GM12891 (cell line): Measurements from ENCODE around the gene COLEC12.
A peak's percentile ranks its signal among the peaks of the same experiment; 100 is the strongest.

ENCODE experiments used
- DNase-seq: peaks from one replicate; pipeline ENCODE4 v3.0.0; 2011; ENCODE audit warnings: low spot score; ENCODE audit not compliant: insufficient read length
- FAIRE-seq: peaks from 2 replicates; lab custom pipeline; 2011; peaks lifted over from hg19 to GRCh38; lab: Jason Lieb, UNC
- PAX5 ChIP-seq: IDR thresholded peaks from 2 replicates; pipeline ENCODE4 v1.6.1; 2011; ENCODE audit warnings: low read length, moderate library complexity, mild to moderate bottlenecking; ENCODE audit not compliant: insufficient read depth, severe bottlenecking
- POLR2A ChIP-seq: IDR thresholded peaks from 2 replicates; pipeline ENCODE4 v1.6.1; 2011; ENCODE audit warnings: low read depth, low read length, control low read depth
- POLR2AphosphoS5 ChIP-seq: IDR thresholded peaks from 2 replicates; pipeline ENCODE4 v1.6.1; 2011; ENCODE audit warnings: low read depth, low read length, control low read depth
- POU2F2 ChIP-seq: IDR thresholded peaks from 2 replicates; pipeline ENCODE4 v1.6.1; 2011; ENCODE audit warnings: low read depth, mild to moderate bottlenecking, control low read depth, low read length, moderate library complexity
- SPI1 ChIP-seq: IDR thresholded peaks from 2 replicates; pipeline ENCODE4 v1.6.1; 2011; ENCODE audit warnings: low read depth, low read length, control low read depth
- TAF1 ChIP-seq: IDR thresholded peaks from 2 replicates; pipeline ENCODE4 v1.6.1; 2011; ENCODE audit warnings: low read depth, low read length, control low read depth

COLEC12 gene

GRCh38 chr18:286515-287310, 213.8 kb downstream of the COLEC12 start:
- TF ChIP-seq PAX5: no peak
- no peak for TF ChIP-seq POLR2AphosphoS5
- no peak for TF ChIP-seq POU2F2
- TF ChIP-seq POLR2A: no peak
- no peak for TF ChIP-seq SPI1
- TF ChIP-seq TAF1: no peak
- FAIRE-seq: no peak
- DNase-seq: no peak

- FAIRE-seq: no peak
- TF ChIP-seq SPI1 (no peak), POLR2AphosphoS5 (no peak), POLR2A (no peak), PAX5 (no peak), TAF1 (no peak), POU2F2 (no peak)
- DNase-seq: no peak
Observed at GRCh38 chr18:285817-286216, 214.7 kb downstream of the COLEC12 start.

- DNase-seq (no peak), FAIRE-seq (no peak)
- no peak for TF ChIP-seq POLR2A
Observed at GRCh38 chr18:275486-275885, 225.0 kb downstream of the COLEC12 start.

GRCh38 chr18:274313-274712, 226.2 kb downstream of the COLEC12 start:
- TF ChIP-seq POLR2A (no peak), SPI1 (no peak), PAX5 (no peak), POLR2AphosphoS5 (no peak), POU2F2 (no peak), TAF1 (no peak)
- DNase-seq: no peak
- no peak for FAIRE-seq

- DNase-seq (no peak), FAIRE-seq (no peak)
- TF ChIP-seq POLR2AphosphoS5: no peak
- TF ChIP-seq TAF1: no peak
Observed at GRCh38 chr18:273525-273924, 227.0 kb downstream of the COLEC12 start.

GRCh38 chr18:272650-273049, 227.9 kb downstream of the COLEC12 start:
- no peak for DNase-seq
- FAIRE-seq: no peak
- TF ChIP-seq SPI1 (no peak), POU2F2 (no peak), TAF1 (no peak), POLR2AphosphoS5 (no peak), PAX5 (no peak), POLR2A (no peak)

- no peak for TF ChIP-seq PAX5
- TF ChIP-seq SPI1: no peak
- no peak for TF ChIP-seq POLR2AphosphoS5
- no peak for TF ChIP-seq TAF1
- no peak for TF ChIP-seq POU2F2
- no peak for TF ChIP-seq POLR2A
- FAIRE-seq (no peak), DNase-seq (no peak)
Observed at GRCh38 chr18:269480-270095, 230.9 kb downstream of the COLEC12 start.

GRCh38 chr18:267688-268552, 232.6 kb downstream of the COLEC12 start, which contains the start of gene THOC1:
Gene THOC1 (minus strand): TSS chr18:268047. CDS start chr18:268019, 28 bp downstream.
- FAIRE-seq (peak; percentile 98), DNase-seq (peak; percentile 91)
- TF ChIP-seq TAF1 (peak; percentile 90), PAX5 (peak; percentile 68), POLR2A (peak; percentile 94), POU2F2 (peak; percentile 83), SPI1 (no peak), POLR2AphosphoS5 (peak; percentile 95)

GRCh38 chr18:267380-267687, 233.2 kb downstream of the COLEC12 start:
- FAIRE-seq: peak; percentile 50
- no peak for DNase-seq
- TF ChIP-seq POLR2A (no peak), POLR2AphosphoS5 (no peak), SPI1 (no peak), PAX5 (no peak), POU2F2 (no peak), TAF1 (no peak)
